ENCODE data around the gene PTPN11.

GRCh38 chr12:112450725-112451124 lies 32.0 kb downstream of the PTPN11 start:
- TF ChIP-seq SRF (IDR thresholded peaks at IDR 0.05; ENCODE audit: low read depth, low read length) (no peak), TBP (CRISPR knock-in tag; IDR thresholded peaks at IDR 0.05) (no peak), NCOA1 (CRISPR knock-in tag; IDR thresholded peaks at IDR 0.05) (no peak), MTF1 (CRISPR knock-in tag; IDR thresholded peaks at IDR 0.05) (no peak), HMGXB4 (CRISPR knock-in tag; IDR thresholded peaks at IDR 0.05; ENCODE audit: borderline replicate concordance in 1 of 2, low read depth in 1 of 2) (no peak), SUZ12 (IDR thresholded peaks at IDR 0.05; ENCODE audit: low read depth, low read length) (no peak), CTCF (CRISPR knock-in tag; IDR thresholded peaks at IDR 0.05) (peak; percentile 16; the same call in 1 of the 2 replicates), ZNF503 (CRISPR knock-in tag; IDR thresholded peaks at IDR 0.05) (no peak), RAD21 (CRISPR knock-in tag; IDR thresholded peaks at IDR 0.05) (no peak), CEBPB (IDR thresholded peaks at IDR 0.05; ENCODE audit: borderline replicate concordance, low read depth, low read length) (no peak), PBX2 (CRISPR knock-in tag; IDR thresholded peaks at IDR 0.05) (no peak), ZNF431 (CRISPR knock-in tag; IDR thresholded peaks at IDR 0.05; ENCODE audit: borderline replicate concordance, low read depth) (no peak)
